ENCODE data around the gene SRPK1.
A peak's percentile ranks its signal among the peaks of the same experiment; 100 is the strongest.

The SRPK1 gene

GRCh38 chr6:35811699-35811995 lies 109.3 kb downstream of the SRPK1 start:
- H3K27ac ChIP-seq (ENCODE audit: low read depth, low read length) = no peak overlapping the region
- no peaks in the 10 kb centered on the region for H3K9me3 ChIP-seq (ENCODE audit: insufficient read depth, low read depth, low read length)
- H3K4me3 ChIP-seq (ENCODE audit: low read length) = no peak overlapping the region
- no peak overlapping the region for H3K9ac ChIP-seq (ENCODE audit: low read depth, low read length)
- H3K36me3 ChIP-seq (ENCODE audit: insufficient read depth, low read length) = no peaks in the 10 kb centered on the region
- 89% methylated on average over 6 of the region's 6 CpGs for WGBS
- H3K4me1 ChIP-seq (ENCODE audit: insufficient read depth, low read length) = 0 out of 2 replicates have a peak, but pooled peaks cover 3% of the 10 kb centered on the region
- no peaks in the 10 kb centered on the region for H3K27me3 ChIP-seq (ENCODE audit: insufficient read depth, low read length)

- 0 out of 2 replicates have a peak, but pooled peaks cover 3% of the 10 kb centered on the region for H3K4me1 ChIP-seq (ENCODE audit: insufficient read depth, low read length)
Measured at GRCh38 chr6:35810971-35811698, 109.8 kb downstream of the SRPK1 start.

GRCh38 chr6:35809809-35810208 lies 111.1 kb downstream of the SRPK1 start:
- 0 out of 2 replicates have a peak, but pooled peaks cover 3% of the 10 kb centered on the region for H3K4me1 ChIP-seq (ENCODE audit: insufficient read depth, low read length)
- WGBS = 85% methylated on average over 4 of the region's 5 CpGs
- H3K36me3 ChIP-seq (ENCODE audit: insufficient read depth, low read length) = no peaks in the 10 kb centered on the region
- H3K9ac ChIP-seq (ENCODE audit: low read depth, low read length) = no peak overlapping the region
- no peak overlapping the region for H3K27ac ChIP-seq (ENCODE audit: low read depth, low read length)
- no peaks in the 10 kb centered on the region for H3K27me3 ChIP-seq (ENCODE audit: insufficient read depth, low read length)
- no peak overlapping the region for H3K4me3 ChIP-seq (ENCODE audit: low read length)
- H3K9me3 ChIP-seq (ENCODE audit: insufficient read depth, low read depth, low read length) = no peaks in the 10 kb centered on the region

More at GRCh38 chr6:35810971-35811698, 109.8 kb downstream of the SRPK1 start:
- H3K27ac ChIP-seq (ENCODE audit: low read depth, low read length) = no peak overlapping the region
- H3K27me3 ChIP-seq (ENCODE audit: insufficient read depth, low read length) = no peaks in the 10 kb centered on the region
- no peaks in the 10 kb centered on the region for H3K36me3 ChIP-seq (ENCODE audit: insufficient read depth, low read length)
- no peaks in the 10 kb centered on the region for H3K9me3 ChIP-seq (ENCODE audit: insufficient read depth, low read depth, low read length)
- H3K4me3 ChIP-seq (ENCODE audit: low read length) = no peak overlapping the region
- 90% methylated on average over 14 of the region's 14 CpGs for WGBS
- H3K9ac ChIP-seq (ENCODE audit: low read depth, low read length) = no peak overlapping the region

- H3K27ac ChIP-seq (ENCODE audit: low read depth, low read length) = no peak overlapping the region
- 59% methylated on average over 3 of the region's 3 CpGs for WGBS
- no peaks in the 10 kb centered on the region for H3K27me3 ChIP-seq (ENCODE audit: insufficient read depth, low read length)
- H3K36me3 ChIP-seq (ENCODE audit: insufficient read depth, low read length) = no peaks in the 10 kb centered on the region
- no peak overlapping the region for H3K9ac ChIP-seq (ENCODE audit: low read depth, low read length)
- no peak overlapping the region for H3K4me3 ChIP-seq (ENCODE audit: low read length)
- no peaks in the 10 kb centered on the region for H3K9me3 ChIP-seq (ENCODE audit: insufficient read depth, low read depth, low read length)
- 0 out of 2 replicates have a peak, but pooled peaks cover 3% of the 10 kb centered on the region for H3K4me1 ChIP-seq (ENCODE audit: insufficient read depth, low read length)
Measured at GRCh38 chr6:35808688-35809087, 112.2 kb downstream of the SRPK1 start.

- WGBS = 13% methylated on average over 40 of the region's 40 CpGs
- Histone ChIP-seq H3K27me3 (ENCODE audit: insufficient read depth, low read length) (no peaks in the 10 kb centered on the region), H3K9me3 (ENCODE audit: insufficient read depth, low read depth, low read length) (no peaks in the 10 kb centered on the region), H3K4me3 (ENCODE audit: low read length) (peak within 1 kb of the TSS; percentile 65), H3K4me1 (ENCODE audit: insufficient read depth, low read length) (0 out of 2 replicates have a peak, but pooled peaks cover 8% of the 10 kb centered on the region), H3K27ac (ENCODE audit: low read depth, low read length) (no peak within 1 kb of the TSS), H3K9ac (ENCODE audit: low read depth, low read length) (no peak within 1 kb of the TSS), H3K36me3 (ENCODE audit: insufficient read depth, low read length) (no peaks in the 10 kb centered on the region)
Measured at GRCh38 chr6:35804996-35805736, 115.7 kb downstream of the SRPK1 start, which contains the start of gene LHFPL5. LHFPL5 (plus strand) TSS chr6:35805352; CDS start chr6:35805671, 319 bp downstream.

GRCh38 chr6:35801148-35801547 lies 119.8 kb downstream of the SRPK1 start:
- WGBS = 72% methylated on average over 2 of the region's 3 CpGs
- Histone ChIP-seq H3K4me1 (ENCODE audit: insufficient read depth, low read length) (0 out of 2 replicates have a peak, but pooled peaks cover 9% of the 10 kb centered on the region), H3K9me3 (ENCODE audit: insufficient read depth, low read depth, low read length) (no peaks in the 10 kb centered on the region), H3K36me3 (ENCODE audit: insufficient read depth, low read length) (no peaks in the 10 kb centered on the region), H3K27me3 (ENCODE audit: insufficient read depth, low read length) (no peaks in the 10 kb centered on the region), H3K4me3 (ENCODE audit: low read length) (no peak overlapping the region), H3K9ac (ENCODE audit: low read depth, low read length) (no peak overlapping the region), H3K27ac (ENCODE audit: low read depth, low read length) (no peak overlapping the region)

- 89% methylated on average over 5 of the region's 5 CpGs for WGBS
- 0 out of 2 replicates have a peak, but pooled peaks cover 9% of the 10 kb centered on the region for H3K4me1 ChIP-seq (ENCODE audit: insufficient read depth, low read length)
- no peaks in the 10 kb centered on the region for H3K36me3 ChIP-seq (ENCODE audit: insufficient read depth, low read length)
- H3K27me3 ChIP-seq (ENCODE audit: insufficient read depth, low read length) = no peaks in the 10 kb centered on the region
- no peaks in the 10 kb centered on the region for H3K9me3 ChIP-seq (ENCODE audit: insufficient read depth, low read depth, low read length)
- no peak overlapping the region for H3K4me3 ChIP-seq (ENCODE audit: low read length)
- no peak overlapping the region for H3K27ac ChIP-seq (ENCODE audit: low read depth, low read length)
- no peak overlapping the region for H3K9ac ChIP-seq (ENCODE audit: low read depth, low read length)
Measured at GRCh38 chr6:35798706-35799105, 122.2 kb downstream of the SRPK1 start.

GRCh38 chr6:35797837-35798526 lies 122.9 kb downstream of the SRPK1 start:
- no peak overlapping the region for H3K4me3 ChIP-seq (ENCODE audit: low read length)
- H3K36me3 ChIP-seq (ENCODE audit: insufficient read depth, low read length) = no peaks in the 10 kb centered on the region
- no peak overlapping the region for H3K27ac ChIP-seq (ENCODE audit: low read depth, low read length)
- no peak overlapping the region for H3K9ac ChIP-seq (ENCODE audit: low read depth, low read length)
- no peaks in the 10 kb centered on the region for H3K9me3 ChIP-seq (ENCODE audit: insufficient read depth, low read depth, low read length)
- 80% methylated on average over 8 of the region's 8 CpGs for WGBS
- 0 out of 2 replicates have a peak, but pooled peaks cover 9% of the 10 kb centered on the region for H3K4me1 ChIP-seq (ENCODE audit: insufficient read depth, low read length)
- no peaks in the 10 kb centered on the region for H3K27me3 ChIP-seq (ENCODE audit: insufficient read depth, low read length)

- 95% methylated on average over 4 of the region's 4 CpGs for WGBS
- 0 out of 2 replicates have a peak, but pooled peaks cover 8% of the 10 kb centered on the region for H3K4me1 ChIP-seq (ENCODE audit: insufficient read depth, low read length)
- no peak overlapping the region for H3K9ac ChIP-seq (ENCODE audit: low read depth, low read length)
- H3K36me3 ChIP-seq (ENCODE audit: insufficient read depth, low read length) = no peaks in the 10 kb centered on the region
- H3K4me3 ChIP-seq (ENCODE audit: low read length) = no peak overlapping the region
- no peaks in the 10 kb centered on the region for H3K27me3 ChIP-seq (ENCODE audit: insufficient read depth, low read length)
- no peak overlapping the region for H3K27ac ChIP-seq (ENCODE audit: low read depth, low read length)
- no peaks in the 10 kb centered on the region for H3K9me3 ChIP-seq (ENCODE audit: insufficient read depth, low read depth, low read length)
Measured at GRCh38 chr6:35796236-35796635, 124.7 kb downstream of the SRPK1 start.

GRCh38 chr6:35795453-35796071 lies 125.3 kb downstream of the SRPK1 start:
- H3K9ac ChIP-seq (ENCODE audit: low read depth, low read length) = no peak overlapping the region
- no peak overlapping the region for H3K27ac ChIP-seq (ENCODE audit: low read depth, low read length)
- no peak overlapping the region for H3K4me3 ChIP-seq (ENCODE audit: low read length)
- H3K4me1 ChIP-seq (ENCODE audit: insufficient read depth, low read length) = 0 out of 2 replicates have a peak, but pooled peaks cover 5% of the 10 kb centered on the region
- no peaks in the 10 kb centered on the region for H3K36me3 ChIP-seq (ENCODE audit: insufficient read depth, low read length)
- 94% methylated on average over 10 of the region's 11 CpGs for WGBS
- H3K9me3 ChIP-seq (ENCODE audit: insufficient read depth, low read depth, low read length) = no peaks in the 10 kb centered on the region
- H3K27me3 ChIP-seq (ENCODE audit: insufficient read depth, low read length) = no peaks in the 10 kb centered on the region

Data from HUES64 (cell line).